Neuron (in vitro differentiated cells): ENCODE data around the gene SNAP47.

Experiments
- H2AFZ ChIP-seq: one replicate; pipeline ENCODE4 v1.6.1; 2013; ENCODE audit warnings: low read depth, mild to moderate bottlenecking, inconsistent platforms, low read length, moderate library complexity
- H3K27me3 ChIP-seq: one replicate; pipeline ENCODE4 v1.6.1; 2013; ENCODE audit warnings: low read length; ENCODE audit not compliant: insufficient read depth
- H3K36me3 ChIP-seq: one replicate; pipeline ENCODE4 v1.6.1; 2013; ENCODE audit warnings: low read length; ENCODE audit not compliant: insufficient read depth
- H3K4me1 ChIP-seq: one replicate; pipeline ENCODE4 v1.6.1; 2013; ENCODE audit warnings: low read length; ENCODE audit not compliant: insufficient read depth
- H3K4me3 ChIP-seq: 2 replicates; pipeline ENCODE4 v1.5.1; 2013; ENCODE audit warnings: mild to moderate bottlenecking, low read length, moderate library complexity
- H3K9me3 ChIP-seq: one replicate; pipeline ENCODE4 v1.6.1; 2013; ENCODE audit warnings: low read length

The SNAP47 gene

DNA sequence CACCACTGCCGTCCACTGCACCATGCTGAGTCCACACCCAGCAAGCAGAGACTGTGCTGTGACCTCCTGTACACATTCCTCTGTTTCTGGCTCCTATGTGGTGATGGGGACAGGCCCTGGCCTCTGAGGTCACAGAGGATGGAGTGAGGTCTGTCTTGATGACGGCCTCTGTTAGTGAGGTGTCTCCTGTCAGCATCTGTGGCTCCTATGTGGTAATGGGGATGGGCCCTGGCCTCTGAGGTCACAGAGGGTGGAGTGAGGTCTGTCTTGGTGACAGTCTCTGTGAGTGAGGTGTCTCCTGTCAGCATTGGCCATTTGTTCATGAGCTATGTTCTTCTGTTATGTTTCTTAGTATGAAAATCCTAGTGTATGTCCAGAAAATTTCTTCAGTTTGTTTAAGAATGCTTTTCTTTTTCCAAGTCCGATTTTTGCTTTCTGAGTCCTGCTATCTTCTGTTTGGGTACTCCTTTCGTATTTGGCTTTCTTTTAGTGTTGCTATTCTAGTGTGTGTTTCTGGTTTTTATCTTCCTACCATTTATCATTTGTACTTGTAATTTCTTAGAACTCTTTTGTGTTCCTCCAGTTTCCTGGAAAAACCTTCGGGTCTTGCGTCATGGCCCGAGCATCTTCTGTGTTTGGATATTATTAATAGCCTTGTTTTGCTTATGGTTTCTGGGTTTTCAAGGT, 13.4 kb downstream of the SNAP47 start:
- Histone ChIP-seq H3K4me1 (no peaks in the 10 kb centered on the region), H2AFZ (no peak overlapping the region), H3K9me3 (peaks cover 4% of the 10 kb centered on the region), H3K36me3 (peaks cover 21% of the 10 kb centered on the region), H3K4me3 (no peak overlapping the region), H3K27me3 (no peaks in the 10 kb centered on the region)

- no peak overlapping the region for H3K4me3 ChIP-seq
- no peak overlapping the region for H2AFZ ChIP-seq
- H3K36me3 ChIP-seq: peaks cover 22% of the 10 kb centered on the region
- no peaks in the 10 kb centered on the region for H3K4me1 ChIP-seq
- H3K9me3 ChIP-seq: peaks cover 4% of the 10 kb centered on the region
- H3K27me3 ChIP-seq: no peaks in the 10 kb centered on the region
Observed at GRCh38 chr1:227749225-227749624, 14.0 kb downstream of the SNAP47 start.

- Histone ChIP-seq H3K4me3 (no peak overlapping the region), H3K36me3 (peaks cover 22% of the 10 kb centered on the region), H3K9me3 (peaks cover 4% of the 10 kb centered on the region), H2AFZ (no peak overlapping the region), H3K4me1 (no peaks in the 10 kb centered on the region), H3K27me3 (no peaks in the 10 kb centered on the region)
Observed at GRCh38 chr1:227749916-227750710, 14.9 kb downstream of the SNAP47 start.

- no peaks in the 10 kb centered on the region for H3K4me1 ChIP-seq
- no peaks in the 10 kb centered on the region for H3K27me3 ChIP-seq
- H3K36me3 ChIP-seq: peaks cover 32% of the 10 kb centered on the region
- H3K9me3 ChIP-seq: peaks cover 4% of the 10 kb centered on the region
- no peak overlapping the region for H2AFZ ChIP-seq
- no peak overlapping the region for H3K4me3 ChIP-seq
Observed at GRCh38 chr1:227753999-227754711, 18.9 kb downstream of the SNAP47 start.

DNA sequence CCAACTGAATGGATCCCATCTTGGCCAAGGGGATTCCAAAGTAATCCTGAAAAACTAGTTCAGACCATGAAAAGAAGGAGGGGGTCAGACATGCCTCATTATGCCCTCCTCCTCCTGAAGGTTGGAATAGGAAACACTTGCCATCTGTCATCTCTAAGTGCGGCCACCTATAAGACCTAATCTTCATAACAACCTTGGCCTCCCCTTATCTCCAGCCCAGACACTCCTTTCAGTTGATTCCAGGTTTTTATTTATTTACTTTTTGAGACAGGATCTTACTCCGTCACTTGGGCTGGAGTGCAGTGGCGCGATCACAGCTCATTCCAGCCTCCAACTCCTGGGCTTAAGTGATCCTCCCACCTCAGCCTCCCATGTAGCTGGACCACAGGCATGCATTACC, 19.7 kb downstream of the SNAP47 start:
- H3K36me3 ChIP-seq: peaks cover 38% of the 10 kb centered on the region
- no peak overlapping the region for H3K4me3 ChIP-seq
- H3K9me3 ChIP-seq: peaks cover 4% of the 10 kb centered on the region
- H2AFZ ChIP-seq: no peak overlapping the region
- H3K27me3 ChIP-seq: no peaks in the 10 kb centered on the region
- no peaks in the 10 kb centered on the region for H3K4me1 ChIP-seq

DNA sequence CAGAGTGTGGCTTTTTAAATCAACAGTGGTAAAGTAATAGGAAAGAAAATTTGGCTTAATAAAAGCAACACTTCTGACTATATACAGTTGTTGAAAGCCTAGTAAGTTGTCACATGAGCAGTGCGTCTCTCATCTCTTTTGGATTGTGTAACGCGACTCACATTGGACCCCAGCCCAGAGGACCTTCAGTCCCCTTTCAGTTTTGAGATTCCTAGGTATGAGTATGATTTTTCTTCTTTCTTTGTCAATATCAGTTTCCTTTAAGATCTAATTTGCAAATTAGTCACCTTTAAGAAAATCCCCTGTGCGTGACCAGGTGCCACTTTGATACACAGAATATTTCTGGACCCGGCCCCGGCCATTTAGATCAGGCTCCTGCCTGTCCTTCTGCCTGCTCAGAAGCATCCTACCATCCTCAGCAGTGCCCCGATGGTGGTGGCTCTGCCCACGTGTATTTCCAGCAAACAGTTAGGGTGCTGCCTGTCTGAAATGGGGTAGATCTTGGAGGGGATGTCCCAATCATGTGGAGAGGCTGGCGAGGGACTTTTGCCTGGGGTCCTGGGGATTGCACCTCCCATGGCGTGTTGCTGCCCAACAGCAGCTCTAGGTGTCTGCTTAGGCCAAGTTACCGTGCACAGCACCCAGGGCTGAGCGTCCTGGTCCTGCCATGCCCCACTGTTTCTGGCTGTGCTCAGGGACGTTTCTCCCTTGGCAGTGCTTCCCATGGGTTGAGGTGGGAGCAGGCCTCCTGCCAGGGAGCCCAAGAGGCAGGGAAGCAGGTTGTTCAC, 21.1 kb downstream of the SNAP47 start:
- Histone ChIP-seq H2AFZ (no peak overlapping the region), H3K4me1 (no peaks in the 10 kb centered on the region), H3K9me3 (peaks cover under 1% of the 10 kb centered on the region), H3K36me3 (peaks cover 40% of the 10 kb centered on the region), H3K4me3 (no peak overlapping the region), H3K27me3 (no peaks in the 10 kb centered on the region)

- no peaks in the 10 kb centered on the region for H3K27me3 ChIP-seq
- H3K36me3 ChIP-seq: peaks cover 39% of the 10 kb centered on the region
- no peak overlapping the region for H3K4me3 ChIP-seq
- H3K4me1 ChIP-seq: peaks cover 3% of the 10 kb centered on the region
- no peaks in the 10 kb centered on the region for H3K9me3 ChIP-seq
- no peak overlapping the region for H2AFZ ChIP-seq
Observed at GRCh38 chr1:227757781-227758180, 22.5 kb downstream of the SNAP47 start.

- peaks cover 36% of the 10 kb centered on the region for H3K36me3 ChIP-seq
- H3K4me1 ChIP-seq: peaks cover 3% of the 10 kb centered on the region
- H3K4me3 ChIP-seq: no peak overlapping the region
- no peaks in the 10 kb centered on the region for H3K9me3 ChIP-seq
- H3K27me3 ChIP-seq: no peaks in the 10 kb centered on the region
- H2AFZ ChIP-seq: no peak overlapping the region
Observed at GRCh38 chr1:227758366-227758765, 23.1 kb downstream of the SNAP47 start.

GRCh38 chr1:227759341-227760300, 24.4 kb downstream of the SNAP47 start:
- H3K36me3 ChIP-seq: peaks cover 34% of the 10 kb centered on the region

DNA sequence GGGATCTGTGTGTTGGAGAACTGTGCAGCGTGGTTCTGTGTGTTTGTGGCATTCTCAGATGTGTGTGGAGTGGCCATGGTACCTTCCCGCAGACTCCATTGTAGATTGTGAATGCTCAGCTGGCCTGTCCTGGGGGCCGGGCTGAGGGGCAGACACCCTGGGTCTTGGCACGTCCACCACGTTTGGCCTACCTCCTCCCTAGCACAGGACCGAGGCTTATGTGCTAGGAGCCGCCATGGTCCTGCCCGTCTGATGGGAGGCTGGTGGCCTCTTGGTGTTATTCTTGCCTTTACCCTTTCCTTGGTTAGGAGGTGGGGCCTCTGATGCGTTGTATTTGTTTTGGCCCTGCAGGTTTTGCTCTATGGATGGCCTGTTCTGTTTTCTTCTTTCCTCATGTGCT, 25.1 kb downstream of the SNAP47 start:
- Histone ChIP-seq H3K4me3 (no peak overlapping the region), H3K36me3 (peaks cover 34% of the 10 kb centered on the region)

More at GRCh38 chr1:227759341-227760300, 24.4 kb downstream of the SNAP47 start:
- peaks cover 3% of the 10 kb centered on the region for H3K4me1 ChIP-seq
- no peak overlapping the region for H3K4me3 ChIP-seq
- no peaks in the 10 kb centered on the region for H3K9me3 ChIP-seq
- no peaks in the 10 kb centered on the region for H3K27me3 ChIP-seq
- no peak overlapping the region for H2AFZ ChIP-seq

GRCh38 chr1:227761621-227762230, 26.5 kb downstream of the SNAP47 start:
- peaks cover 3% of the 10 kb centered on the region for H3K4me1 ChIP-seq
- H3K27me3 ChIP-seq: no peaks in the 10 kb centered on the region
- no peak overlapping the region for H2AFZ ChIP-seq
- no peaks in the 10 kb centered on the region for H3K9me3 ChIP-seq
- peaks cover 26% of the 10 kb centered on the region for H3K36me3 ChIP-seq
- no peak overlapping the region for H3K4me3 ChIP-seq

More for the DNA sequence above, 25.1 kb downstream of the SNAP47 start:
- no peaks in the 10 kb centered on the region for H3K9me3 ChIP-seq
- H3K27me3 ChIP-seq: no peaks in the 10 kb centered on the region
- H3K4me1 ChIP-seq: peaks cover 3% of the 10 kb centered on the region
- no peak overlapping the region for H2AFZ ChIP-seq
